A673 (cell line): ENCODE results near the gene PLIN4. TPM values are rescaled to one million over a fixed set of nuclear protein-coding genes. Genes with fewer than 3 reads are reported as not detected.

ENCODE experiments used
- BruUV-seq: library from RNA; stranded (reverse); fragments of 400-500 nt; replicated peaks from 2 replicates; lab custom pipeline; 2021; lab: Mats Ljungman, UMichigan
- CTCF ChIA-PET: fragments of 300-600 bp; sonication (Branson Sonifier 250); formaldehyde crosslinking; loops from one replicate; lab custom pipeline; 2022; ENCODE audit warnings: antibody characterized with exemption; lab: Charles Lee
- POLR2A ChIA-PET: fragments of 300-600 bp; sonication (Branson Sonifier 250); formaldehyde crosslinking; loops from one replicate; lab custom pipeline; 2022; ENCODE audit warnings: antibody characterized with exemption; ENCODE audit not compliant: low non-redundant PET; lab: Charles Lee
- DNase-seq: peaks from one replicate; pipeline ENCODE4 v3.0.0-alpha.2; 2015; ENCODE audit warnings: low spot score
- H3K27ac ChIP-seq: fragments of 200-600 bp; sonication (generic); 2 replicates; pipeline ENCODE4 v1.5.1; 2016; ENCODE audit warnings: mixed run types, low read depth, mild to moderate bottlenecking, mixed read lengths, antibody characterized with exemption, low read length; ENCODE audit not compliant: poor library complexity, severe bottlenecking
- H3K27me3 ChIP-seq: fragments of 200-600 bp; sonication (generic); replicated peaks from 2 replicates; pipeline ENCODE4 v1.6.1; 2017; ENCODE audit warnings: mixed run types, low read depth, mild to moderate bottlenecking, mixed read lengths, antibody characterized with exemption, low read length; ENCODE audit not compliant: insufficient read depth, poor library complexity
- H3K36me3 ChIP-seq: fragments of 200-600 bp; sonication (generic); 2 replicates; pipeline ENCODE4 v1.6.1; 2016; ENCODE audit warnings: mixed run types, mild to moderate bottlenecking, mixed read lengths, antibody characterized with exemption, low read length; ENCODE audit not compliant: insufficient read depth, poor library complexity, severe bottlenecking
- H3K4me1 ChIP-seq: fragments of 200-600 bp; sonication (generic); 2 replicates; pipeline ENCODE4 v1.6.1; 2017; ENCODE audit warnings: mixed run types, mild to moderate bottlenecking, mixed read lengths, antibody characterized with exemption, low read length; ENCODE audit not compliant: insufficient read depth, poor library complexity, severe bottlenecking
- H3K4me3 ChIP-seq: fragments of 200-600 bp; sonication (generic); 2 replicates; pipeline ENCODE4 v1.5.1; 2016; ENCODE audit warnings: low read depth, mixed run types, mild to moderate bottlenecking, mixed read lengths, low read length; ENCODE audit not compliant: poor library complexity, severe bottlenecking
- H3K9me3 ChIP-seq: fragments of 200-600 bp; sonication (generic); 2 replicates; pipeline ENCODE4 v1.6.1; 2016; ENCODE audit warnings: mixed run types, low read depth, mild to moderate bottlenecking, mixed read lengths, antibody characterized with exemption, low read length; ENCODE audit not compliant: poor library complexity, severe bottlenecking
- CTCF ChIP-seq: fragments of 300-800, 200-600 bp; sonication (generic); conservative IDR thresholded peaks from 2 replicates; pipeline ENCODE4 v1.5.1; 2017; ENCODE audit warnings: low read depth, mild to moderate bottlenecking, antibody characterized with exemption, low read length, moderate library complexity, mixed read lengths
- EZH2 ChIP-seq: fragments of 200-600 bp; sonication (generic); IDR thresholded peaks from 2 replicates; pipeline ENCODE4 v1.6.1; 2017; ENCODE audit warnings: borderline replicate concordance, low read depth, mild to moderate bottlenecking, mixed read lengths, antibody characterized with exemption, low read length; ENCODE audit not compliant: poor library complexity, severe bottlenecking
- intact Hi-C: fragments of 100-400 bp; cut with micrococcal nuclease; formaldehyde crosslinking; loops from one replicate; pipeline ENCODE4 v1.10.0; 2022; ENCODE audit not compliant: unreplicated experiment
- total RNA-seq: library from RNA; stranded (reverse); gene quantifications from 2 replicates; pipeline ENCODE4 v1.2.3, GENCODE V29; 2021

PLIN4 gene
- total RNA-seq, 1 experiment from 2014 or later = 1.0 TPM

GRCh38 chr19:4519521-4520277, 1.4 kb upstream of the PLIN4 start:
- H3K4me3 ChIP-seq = no peak overlapping the region
- DNase-seq = no peak
- no peaks in the 10 kb centered on the region for H3K9me3 ChIP-seq
- ChIA-PET POLR2A (no interaction called here), CTCF (no interaction called here)
- H3K27ac ChIP-seq = no peak overlapping the region
- intact Hi-C loops = no loop called here
- no peaks in the 10 kb centered on the region for H3K4me1 ChIP-seq
- no peaks in the 10 kb centered on the region for H3K36me3 ChIP-seq
- H3K27me3 ChIP-seq = no peaks in the 10 kb centered on the region
- TF ChIP-seq CTCF (no peak), EZH2 (no peak)
- BruUV-seq = no TSS peak

GRCh38 chr19:4519172-4519496, 848 bp upstream of the PLIN4 start:
- BruUV-seq = no TSS peak
- Histone ChIP-seq H3K36me3 (no peaks in the 10 kb centered on the region), H3K4me3 (no peak overlapping the region), H3K27ac (no peak overlapping the region), H3K27me3 (no peaks in the 10 kb centered on the region), H3K4me1 (no peaks in the 10 kb centered on the region), H3K9me3 (no peaks in the 10 kb centered on the region)
- DNase-seq = no peak
- intact Hi-C loops = no loop called here
- ChIA-PET CTCF (no interaction called here), POLR2A (no interaction called here)
- TF ChIP-seq EZH2 (no peak), CTCF (no peak)

- no peaks in the 10 kb centered on the region for H3K27me3 ChIP-seq
- H3K4me3 ChIP-seq = no peak overlapping the region
- H3K4me1 ChIP-seq = no peaks in the 10 kb centered on the region
- intact Hi-C loops = no loop called here
- no peak for TF ChIP-seq EZH2
- TF ChIP-seq CTCF = no peak
- BruUV-seq = no TSS peak
- POLR2A ChIA-PET = no interaction called here
- CTCF ChIA-PET = interaction anchor here (0.5 kb wide), 1 partner anchor 60 kb away, joined by 7 read pairs; no protein-coding TSS in a partner anchor
- H3K27ac ChIP-seq = no peak overlapping the region
- H3K36me3 ChIP-seq = no peaks in the 10 kb centered on the region
- DNase-seq = no peak
- H3K9me3 ChIP-seq = no peaks in the 10 kb centered on the region
These were observed 732 bp downstream of the PLIN4 start for GRCh38 chr19:4517451-4518057.
